ENCODE results near the gene AGPAT4. TPM values are rescaled to one million over a fixed set of nuclear protein-coding genes. Genes with fewer than 3 reads are reported as not detected.

AGPAT4 gene
- total RNA-seq, 4 donors from 2014 or later = 0.36 to 0.61 (median 0.53) TPM

- H3K4me1 ChIP-seq = no peaks in the 10 kb centered on the region
- TF ChIP-seq POLR2A (IDR thresholded peaks at IDR 0.05) (no peak), CTCF (IDR thresholded peaks at IDR 0.05 in 4 of 5, conservative IDR thresholded peaks at IDR 0.05 in 1 of 5) (no peak)
- no peaks in the 10 kb centered on the region for H3K9me3 ChIP-seq
- H3K27ac ChIP-seq = no peak overlapping the region
- ATAC-seq (no peak), DNase-seq (no peak)
- H3K27me3 ChIP-seq = no peaks in the 10 kb centered on the region
- in situ Hi-C loops (cut with MboI; ENCODE audit: low sequenced_read_pairs in 4 of 4) = no loop called here
- intact Hi-C loops (cut with DNase I; ENCODE audit: low total_unique reads) = no loop called here
- H3K36me3 ChIP-seq = no peaks in the 10 kb centered on the region
- H3K4me3 ChIP-seq = no peak overlapping the region
Measured at GRCh38 chr6:161220346-161220745, 53.5 kb downstream of the AGPAT4 start.

GRCh38 chr6:161219680-161220079 lies 54.2 kb downstream of the AGPAT4 start:
- Histone ChIP-seq H3K27ac (no peak overlapping the region), H3K4me3 (no peak overlapping the region), H3K4me1 (no peaks in the 10 kb centered on the region), H3K36me3 (no peaks in the 10 kb centered on the region), H3K27me3 (no peaks in the 10 kb centered on the region), H3K9me3 (no peaks in the 10 kb centered on the region)
- ATAC-seq = no peak
- intact Hi-C loops (cut with DNase I; ENCODE audit: low total_unique reads) = no loop called here
- DNase-seq = no peak
- TF ChIP-seq POLR2A (IDR thresholded peaks at IDR 0.05) (no peak), CTCF (IDR thresholded peaks at IDR 0.05 in 4 of 5, conservative IDR thresholded peaks at IDR 0.05 in 1 of 5) (no peak)
- in situ Hi-C loops (cut with MboI; ENCODE audit: low sequenced_read_pairs in 4 of 4) = no loop called here

- H3K4me1 ChIP-seq = no peaks in the 10 kb centered on the region
- no peak for ATAC-seq
- H3K36me3 ChIP-seq = no peaks in the 10 kb centered on the region
- H3K27ac ChIP-seq = no peak overlapping the region
- intact Hi-C loops (cut with DNase I; ENCODE audit: low total_unique reads) = no loop called here
- H3K4me3 ChIP-seq = no peak overlapping the region
- H3K9me3 ChIP-seq = no peaks in the 10 kb centered on the region
- no peak for DNase-seq
- H3K27me3 ChIP-seq = no peaks in the 10 kb centered on the region
- TF ChIP-seq CTCF (IDR thresholded peaks at IDR 0.05 in 4 of 5, conservative IDR thresholded peaks at IDR 0.05 in 1 of 5) = no peak
- no peak for TF ChIP-seq POLR2A (IDR thresholded peaks at IDR 0.05)
- in situ Hi-C loops (cut with MboI; ENCODE audit: low sequenced_read_pairs in 4 of 4) = no loop called here
Measured at GRCh38 chr6:161218222-161218621, 55.6 kb downstream of the AGPAT4 start.

- Histone ChIP-seq H3K4me3 (no peak overlapping the region), H3K9me3 (no peaks in the 10 kb centered on the region), H3K36me3 (no peaks in the 10 kb centered on the region), H3K27me3 (no peaks in the 10 kb centered on the region), H3K27ac (no peak overlapping the region), H3K4me1 (no peaks in the 10 kb centered on the region)
- intact Hi-C loops (cut with DNase I; ENCODE audit: low total_unique reads) (no loop called here), in situ Hi-C loops (cut with MboI; ENCODE audit: low sequenced_read_pairs in 4 of 4) (no loop called here)
- DNase-seq = no peak
- no peak for TF ChIP-seq CTCF (IDR thresholded peaks at IDR 0.05 in 4 of 5, conservative IDR thresholded peaks at IDR 0.05 in 1 of 5)
- TF ChIP-seq POLR2A (IDR thresholded peaks at IDR 0.05) = no peak
- ATAC-seq = no peak
Measured at GRCh38 chr6:161217628-161218027, 56.2 kb downstream of the AGPAT4 start.

GRCh38 chr6:161216616-161217205 lies 57.1 kb downstream of the AGPAT4 start:
- in situ Hi-C loops (cut with MboI; ENCODE audit: low sequenced_read_pairs in 4 of 4) (no loop called here), intact Hi-C loops (cut with DNase I; ENCODE audit: low total_unique reads) (no loop called here)
- DNase-seq (no peak), ATAC-seq (no peak)
- H3K27me3 ChIP-seq = no peaks in the 10 kb centered on the region
- H3K36me3 ChIP-seq = no peaks in the 10 kb centered on the region
- no peak for TF ChIP-seq CTCF (IDR thresholded peaks at IDR 0.05 in 4 of 5, conservative IDR thresholded peaks at IDR 0.05 in 1 of 5)
- no peak for TF ChIP-seq POLR2A (IDR thresholded peaks at IDR 0.05)
- H3K9me3 ChIP-seq = no peaks in the 10 kb centered on the region
- H3K4me1 ChIP-seq = no peaks in the 10 kb centered on the region
- no peak overlapping the region for H3K27ac ChIP-seq
- H3K4me3 ChIP-seq = no peak overlapping the region
